GM21529 (cell line): Measurements from ENCODE around the gene THSD7A.
"Not testable (repeated sequence)": the region's sequence is repeated elsewhere in the genome, so short reads cannot be mapped to it uniquely, and the experiment has no call there.

Source experiments
- ATAC-seq: cut with Tn5 transposase; IDR thresholded peaks from one replicate; pipeline ENCODE4 v1.9.1; 2021; ENCODE audit not compliant: unreplicated experiment

The THSD7A gene

GRCh38 chr7:11529382-11529781 lies 302.6 kb downstream of the THSD7A start:
- no peak for ATAC-seq

GRCh38 chr7:11527707-11528106 lies 304.3 kb downstream of the THSD7A start:
- no peak for ATAC-seq

GRCh38 chr7:11524476-11525397 lies 307.3 kb downstream of the THSD7A start:
- ATAC-seq, result no peak

- not testable (repeated sequence) for ATAC-seq
Observed at GRCh38 chr7:11521964-11522499, 310.0 kb downstream of the THSD7A start.

GRCh38 chr7:11517853-11518252 lies 314.1 kb downstream of the THSD7A start:
- no peak for ATAC-seq

GRCh38 chr7:11516328-11516727 lies 315.7 kb downstream of the THSD7A start:
- ATAC-seq, result no peak

GRCh38 chr7:11513460-11513859 lies 318.5 kb downstream of the THSD7A start:
- no peak for ATAC-seq

- ATAC-seq, result no peak
Observed at GRCh38 chr7:11507929-11508328, 324.1 kb downstream of the THSD7A start.

- ATAC-seq, result no peak
Observed at GRCh38 chr7:11506417-11506816, 325.6 kb downstream of the THSD7A start.

GRCh38 chr7:11505471-11505985 lies 326.5 kb downstream of the THSD7A start:
- ATAC-seq, result no peak

- ATAC-seq, result no peak
Observed at GRCh38 chr7:11492307-11492706, 339.7 kb downstream of the THSD7A start.

GRCh38 chr7:11491811-11492210 lies 340.2 kb downstream of the THSD7A start:
- ATAC-seq, result no peak

- no peak for ATAC-seq
Observed at GRCh38 chr7:11489280-11489679, 342.7 kb downstream of the THSD7A start.

GRCh38 chr7:11486271-11486670 lies 345.7 kb downstream of the THSD7A start:
- ATAC-seq, result no peak

- ATAC-seq, result no peak
Observed at GRCh38 chr7:11485636-11486035, 346.4 kb downstream of the THSD7A start.

- no peak for ATAC-seq
Observed at GRCh38 chr7:11480143-11480542, 351.9 kb downstream of the THSD7A start.

GRCh38 chr7:11478882-11479281 lies 353.1 kb downstream of the THSD7A start:
- no peak for ATAC-seq

GRCh38 chr7:11478426-11478825 lies 353.6 kb downstream of the THSD7A start:
- ATAC-seq, result no peak

- no peak for ATAC-seq
Observed at GRCh38 chr7:11474902-11475585, 357.0 kb downstream of the THSD7A start.

- no peak for ATAC-seq
Observed at GRCh38 chr7:11473807-11474424, 358.1 kb downstream of the THSD7A start.

GRCh38 chr7:11473220-11473619 lies 358.8 kb downstream of the THSD7A start:
- ATAC-seq, result no peak
